ENCODE measurements around the gene EPC2.

Gene EPC2

GRCh38 chr2:148737742-148738141 lies 93.2 kb downstream of the EPC2 start:
- CTCF ChIA-PET, result interaction anchor here (0.5 to 1.5 kb wide), 2 partner anchors 16 to 191 kb away, joined by 3 read pairs; no protein-coding TSS in a partner anchor
- peaks cover 0 to 3% (median 0%) of the 10 kb centered on the region in 4 experiments for H3K4me1 ChIP-seq (ENCODE audit: control extremely low read depth in 1 of 4, control insufficient read depth in 4 of 4, insufficient read depth in 4 of 4, low read length in 3 of 4)
- no peak for DNase-seq
- WGBS (ENCODE audit: insufficient coverage), result 100% methylated on average over 3 of the region's 5 CpGs
- H3K27ac ChIP-seq (ENCODE audit: insufficient read depth in 1 of 2, low read depth in 1 of 2, low read length in 2 of 2, poor library complexity in 1 of 2, severe bottlenecking in 2 of 2), result no peak overlapping the region
- POLR2A ChIA-PET, result no interaction called here
- H3K9me3 ChIP-seq (ENCODE audit: control extremely low read depth in 1 of 5, control insufficient read depth in 4 of 5, insufficient read depth in 2 of 5, low read depth in 1 of 5, low read length in 4 of 5), result no peaks in the 10 kb centered on the region
- H3K36me3 ChIP-seq (ENCODE audit: control insufficient read depth in 4 of 4, insufficient read depth in 4 of 4, low read length in 3 of 4), result no peaks in the 10 kb centered on the region
- no peak overlapping the region for H3K4me3 ChIP-seq (ENCODE audit: control insufficient read depth in 1 of 7, extremely low read depth in 1 of 7, insufficient read depth in 4 of 7, low read depth in 2 of 7, low read length in 6 of 7)
- no peaks in the 10 kb centered on the region for H3K27me3 ChIP-seq (replicated peaks in 2 of 5; ENCODE audit: control insufficient read depth in 4 of 5, insufficient read depth in 5 of 5, low read length in 4 of 5)

- no peak for DNase-seq
- Histone ChIP-seq H3K9me3 (ENCODE audit: control extremely low read depth in 1 of 5, control insufficient read depth in 4 of 5, insufficient read depth in 2 of 5, low read depth in 1 of 5, low read length in 4 of 5) (no peaks in the 10 kb centered on the region), H3K4me1 (ENCODE audit: control extremely low read depth in 1 of 4, control insufficient read depth in 4 of 4, insufficient read depth in 4 of 4, low read length in 3 of 4) (peaks cover 0 to 3% (median 0%) of the 10 kb centered on the region in 4 experiments), H3K27me3 (replicated peaks in 2 of 5; ENCODE audit: control insufficient read depth in 4 of 5, insufficient read depth in 5 of 5, low read length in 4 of 5) (no peaks in the 10 kb centered on the region), H3K4me3 (ENCODE audit: control insufficient read depth in 1 of 7, extremely low read depth in 1 of 7, insufficient read depth in 4 of 7, low read depth in 2 of 7, low read length in 6 of 7) (no peak overlapping the region), H3K27ac (ENCODE audit: insufficient read depth in 1 of 2, low read depth in 1 of 2, low read length in 2 of 2, poor library complexity in 1 of 2, severe bottlenecking in 2 of 2) (no peak overlapping the region), H3K36me3 (ENCODE audit: control insufficient read depth in 4 of 4, insufficient read depth in 4 of 4, low read length in 3 of 4) (no peaks in the 10 kb centered on the region)
- POLR2A ChIA-PET, result no interaction called here
- CTCF ChIA-PET, result interaction anchor here (0.9 to 1.3 kb wide), 3 partner anchors 13 to 247 kb away, joined by 3 to 4 read pairs (median 3); no protein-coding TSS in a partner anchor
- no CpG with 5 or more reads among the region's 2 CpGs for WGBS (ENCODE audit: insufficient coverage)
Measured at GRCh38 chr2:148739454-148740105, 95.0 kb downstream of the EPC2 start.

- DNase-seq, result no peak
- WGBS (ENCODE audit: insufficient coverage), result 94% methylated on average over 3 of the region's 4 CpGs
- H3K4me3 ChIP-seq (ENCODE audit: control insufficient read depth in 1 of 7, extremely low read depth in 1 of 7, insufficient read depth in 4 of 7, low read depth in 2 of 7, low read length in 6 of 7), result no peak overlapping the region
- no peak overlapping the region for H3K27ac ChIP-seq (ENCODE audit: insufficient read depth in 1 of 2, low read depth in 1 of 2, low read length in 2 of 2, poor library complexity in 1 of 2, severe bottlenecking in 2 of 2)
- H3K36me3 ChIP-seq (ENCODE audit: control insufficient read depth in 4 of 4, insufficient read depth in 4 of 4, low read length in 3 of 4), result peaks cover 0 to 7% (median 0%) of the 10 kb centered on the region in 4 experiments
- no peaks in the 10 kb centered on the region for H3K27me3 ChIP-seq (replicated peaks in 2 of 5; ENCODE audit: control insufficient read depth in 4 of 5, insufficient read depth in 5 of 5, low read length in 4 of 5)
- H3K9me3 ChIP-seq (ENCODE audit: control extremely low read depth in 1 of 5, control insufficient read depth in 4 of 5, insufficient read depth in 2 of 5, low read depth in 1 of 5, low read length in 4 of 5), result no peaks in the 10 kb centered on the region
- POLR2A ChIA-PET, result no interaction called here
- CTCF ChIA-PET, result no interaction called here
- H3K4me1 ChIP-seq (ENCODE audit: control extremely low read depth in 1 of 4, control insufficient read depth in 4 of 4, insufficient read depth in 4 of 4, low read length in 3 of 4), result peaks cover 0 to 3% (median 0%) of the 10 kb centered on the region in 4 experiments
Measured at GRCh38 chr2:148742373-148742772, 97.8 kb downstream of the EPC2 start.

GRCh38 chr2:148745151-148745851 lies 100.8 kb downstream of the EPC2 start:
- no peaks in the 10 kb centered on the region for H3K27me3 ChIP-seq (replicated peaks in 2 of 5; ENCODE audit: control insufficient read depth in 4 of 5, insufficient read depth in 5 of 5, low read length in 4 of 5)
- H3K9me3 ChIP-seq (ENCODE audit: control extremely low read depth in 1 of 5, control insufficient read depth in 4 of 5, insufficient read depth in 2 of 5, low read depth in 1 of 5, low read length in 4 of 5), result no peaks in the 10 kb centered on the region
- 100% methylated on average over 2 of the region's 3 CpGs for WGBS (ENCODE audit: insufficient coverage)
- ChIA-PET CTCF (interaction anchor here (1.0 kb wide), 2 partner anchors 9 to 14 kb away, joined by 3 to 4 read pairs; no protein-coding TSS in a partner anchor), POLR2A (no interaction called here)
- H3K27ac ChIP-seq (ENCODE audit: insufficient read depth in 1 of 2, low read depth in 1 of 2, low read length in 2 of 2, poor library complexity in 1 of 2, severe bottlenecking in 2 of 2), result no peak overlapping the region
- peaks cover 0 to 14% (median 3%) of the 10 kb centered on the region in 4 experiments for H3K36me3 ChIP-seq (ENCODE audit: control insufficient read depth in 4 of 4, insufficient read depth in 4 of 4, low read length in 3 of 4)
- no peak for DNase-seq
- no peak overlapping the region for H3K4me3 ChIP-seq (ENCODE audit: control insufficient read depth in 1 of 7, extremely low read depth in 1 of 7, insufficient read depth in 4 of 7, low read depth in 2 of 7, low read length in 6 of 7)
- no peaks in the 10 kb centered on the region for H3K4me1 ChIP-seq (ENCODE audit: control extremely low read depth in 1 of 4, control insufficient read depth in 4 of 4, insufficient read depth in 4 of 4, low read length in 3 of 4)

GRCh38 chr2:148746973-148747372 lies 102.4 kb downstream of the EPC2 start:
- Histone ChIP-seq H3K4me3 (ENCODE audit: control insufficient read depth in 1 of 7, extremely low read depth in 1 of 7, insufficient read depth in 4 of 7, low read depth in 2 of 7, low read length in 6 of 7) (no peak overlapping the region), H3K27ac (ENCODE audit: insufficient read depth in 1 of 2, low read depth in 1 of 2, low read length in 2 of 2, poor library complexity in 1 of 2, severe bottlenecking in 2 of 2) (no peak overlapping the region), H3K9me3 (ENCODE audit: control extremely low read depth in 1 of 5, control insufficient read depth in 4 of 5, insufficient read depth in 2 of 5, low read depth in 1 of 5, low read length in 4 of 5) (no peaks in the 10 kb centered on the region), H3K4me1 (ENCODE audit: control extremely low read depth in 1 of 4, control insufficient read depth in 4 of 4, insufficient read depth in 4 of 4, low read length in 3 of 4) (no peaks in the 10 kb centered on the region), H3K27me3 (replicated peaks in 2 of 5; ENCODE audit: control insufficient read depth in 4 of 5, insufficient read depth in 5 of 5, low read length in 4 of 5) (no peaks in the 10 kb centered on the region), H3K36me3 (ENCODE audit: control insufficient read depth in 4 of 4, insufficient read depth in 4 of 4, low read length in 3 of 4) (peaks cover 0 to 17% (median 4%) of the 10 kb centered on the region in 4 experiments)
- POLR2A ChIA-PET, result no interaction called here
- 100% methylated on average over 1 of the region's 1 CpG for WGBS (ENCODE audit: insufficient coverage)
- DNase-seq, result no peak
- CTCF ChIA-PET, result no interaction called here

- ChIA-PET CTCF (interaction anchor here (0.9 to 1.6 kb wide), 3 partner anchors 9 to 15 kb away, joined by 3 read pairs; no protein-coding TSS in a partner anchor), POLR2A (no interaction called here)
- Histone ChIP-seq H3K9me3 (ENCODE audit: control extremely low read depth in 1 of 5, control insufficient read depth in 4 of 5, insufficient read depth in 2 of 5, low read depth in 1 of 5, low read length in 4 of 5) (no peaks in the 10 kb centered on the region), H3K36me3 (ENCODE audit: control insufficient read depth in 4 of 4, insufficient read depth in 4 of 4, low read length in 3 of 4) (peaks cover 9 to 34% (median 20%) of the 10 kb centered on the region in 4 experiments), H3K27me3 (replicated peaks in 2 of 5; ENCODE audit: control insufficient read depth in 4 of 5, insufficient read depth in 5 of 5, low read length in 4 of 5) (no peaks in the 10 kb centered on the region), H3K4me1 (ENCODE audit: control extremely low read depth in 1 of 4, control insufficient read depth in 4 of 4, insufficient read depth in 4 of 4, low read length in 3 of 4) (no peaks in the 10 kb centered on the region), H3K4me3 (ENCODE audit: control insufficient read depth in 1 of 7, extremely low read depth in 1 of 7, insufficient read depth in 4 of 7, low read depth in 2 of 7, low read length in 6 of 7) (no peak overlapping the region), H3K27ac (ENCODE audit: insufficient read depth in 1 of 2, low read depth in 1 of 2, low read length in 2 of 2, poor library complexity in 1 of 2, severe bottlenecking in 2 of 2) (no peak overlapping the region)
- DNase-seq, result no peak
- 100% methylated on average over 4 of the region's 4 CpGs for WGBS (ENCODE audit: insufficient coverage)
Measured at GRCh38 chr2:148751907-148752306, 107.4 kb downstream of the EPC2 start.

- ChIA-PET POLR2A (no interaction called here), CTCF (interaction anchor here (0.9 kb wide), 1 partner anchor 14 kb away, joined by 3 read pairs; no protein-coding TSS in a partner anchor)
- no peak for DNase-seq
- no peaks in the 10 kb centered on the region for H3K27me3 ChIP-seq (replicated peaks in 2 of 5; ENCODE audit: control insufficient read depth in 4 of 5, insufficient read depth in 5 of 5, low read length in 4 of 5)
- H3K27ac ChIP-seq (ENCODE audit: insufficient read depth in 1 of 2, low read depth in 1 of 2, low read length in 2 of 2, poor library complexity in 1 of 2, severe bottlenecking in 2 of 2), result no peak overlapping the region
- no peak overlapping the region for H3K4me3 ChIP-seq (ENCODE audit: control insufficient read depth in 1 of 7, extremely low read depth in 1 of 7, insufficient read depth in 4 of 7, low read depth in 2 of 7, low read length in 6 of 7)
- 89% methylated on average over 3 of the region's 3 CpGs for WGBS (ENCODE audit: insufficient coverage)
- H3K9me3 ChIP-seq (ENCODE audit: control extremely low read depth in 1 of 5, control insufficient read depth in 4 of 5, insufficient read depth in 2 of 5, low read depth in 1 of 5, low read length in 4 of 5), result no peaks in the 10 kb centered on the region
- H3K4me1 ChIP-seq (ENCODE audit: control extremely low read depth in 1 of 4, control insufficient read depth in 4 of 4, insufficient read depth in 4 of 4, low read length in 3 of 4), result no peaks in the 10 kb centered on the region
- H3K36me3 ChIP-seq (ENCODE audit: control insufficient read depth in 4 of 4, insufficient read depth in 4 of 4, low read length in 3 of 4), result peaks cover 9 to 31% (median 18%) of the 10 kb centered on the region in 4 experiments
Measured at GRCh38 chr2:148752977-148753376, 108.4 kb downstream of the EPC2 start.

Measured in common myeloid progenitor, CD34-positive (primary cell).